ENCODE results near the gene LAMP5. TPM values are rescaled to one million over a fixed set of nuclear protein-coding genes. Genes with fewer than 3 reads are reported as not detected.

The LAMP5 gene
- total and polyA plus RNA-seq, 10 donors: 0.26 to 1.5 (median 0.73) TPM

GRCh38 chr20:9535449-9535848 is 21.1 kb downstream of the LAMP5 start:
- 66 to 90% (median 85%) methylated on average over 2 of the region's 2 CpGs for WGBS, 5 donors
- Histone ChIP-seq H3K36me3 (no peaks in the 10 kb centered on the region), H3K9me3 (no peaks in the 10 kb centered on the region), H3K4me3 (no peak overlapping the region), H3K4me1 (no peaks in the 10 kb centered on the region), H3K27ac (no peak overlapping the region), H3K27me3 (replicated peaks in 1 of 7) (no peaks in the 10 kb centered on the region)
- DNase-seq: no peak
- TF ChIP-seq POLR2AphosphoS5 (IDR thresholded peaks at IDR 0.05) (no peak), POLR2A (IDR thresholded peaks at IDR 0.05) (no peak), CTCF (IDR thresholded peaks at IDR 0.05 in 8 of 11, conservative IDR thresholded peaks at IDR 0.05 in 3 of 11) (no peak)
- intact Hi-C loops (cut with DNase I; ENCODE audit: low total_unique reads): no loop called here

GRCh38 chr20:9543214-9543613 is 28.8 kb downstream of the LAMP5 start:
- 27 to 38% (median 38%) methylated on average over 4 of the region's 4 CpGs for WGBS, 5 donors

GRCh38 chr20:9550283-9550682 is 35.9 kb downstream of the LAMP5 start:
- Histone ChIP-seq H3K9me3 (peaks cover 0 to 5% (median 0%) of the 10 kb centered on the region in 8 donors), H3K36me3 (no peaks in the 10 kb centered on the region), H3K4me3 (no peak overlapping the region), H3K4me1 (no peaks in the 10 kb centered on the region), H3K27me3 (replicated peaks in 1 of 7) (no peaks in the 10 kb centered on the region), H3K27ac (no peak overlapping the region)
- 65 to 89% (median 76%) methylated on average over 1 of the region's 1 CpG for WGBS, 5 donors
- DNase-seq: no peak
- intact Hi-C loops (cut with DNase I; ENCODE audit: low total_unique reads): no loop called here
- TF ChIP-seq CTCF (IDR thresholded peaks at IDR 0.05 in 8 of 11, conservative IDR thresholded peaks at IDR 0.05 in 3 of 11): no peak

More at GRCh38 chr20:9543214-9543613, 28.8 kb downstream of the LAMP5 start:
- DNase-seq: no peak
- Histone ChIP-seq H3K9me3 (no peaks in the 10 kb centered on the region), H3K27ac (no peak overlapping the region), H3K36me3 (no peaks in the 10 kb centered on the region), H3K27me3 (replicated peaks in 1 of 7) (peaks cover 0 to 4% (median 0%) of the 10 kb centered on the region in 7 donors), H3K4me1 (no peaks in the 10 kb centered on the region), H3K4me3 (no peak overlapping the region)
- no peak for TF ChIP-seq POLR2A (IDR thresholded peaks at IDR 0.05)
- no peak for TF ChIP-seq POLR2AphosphoS5 (IDR thresholded peaks at IDR 0.05)
- TF ChIP-seq CTCF (IDR thresholded peaks at IDR 0.05 in 8 of 11, conservative IDR thresholded peaks at IDR 0.05 in 3 of 11): no peak
- intact Hi-C loops (cut with DNase I; ENCODE audit: low total_unique reads): no loop called here

- no peak for DNase-seq
- H3K36me3 ChIP-seq: no peaks in the 10 kb centered on the region
- intact Hi-C loops (cut with DNase I; ENCODE audit: low total_unique reads): no loop called here
Measured at GRCh38 chr20:9550871-9551270, 36.5 kb downstream of the LAMP5 start.

More at GRCh38 chr20:9550871-9551270, 36.5 kb downstream of the LAMP5 start:
- H3K27me3 ChIP-seq (replicated peaks in 1 of 7): no peaks in the 10 kb centered on the region
- H3K9me3 ChIP-seq: peaks cover 0 to 5% (median 0%) of the 10 kb centered on the region in 8 donors
- H3K4me3 ChIP-seq: no peak overlapping the region
- WGBS, 5 donors: 63 to 85% (median 74%) methylated on average over 2 of the region's 2 CpGs
- TF ChIP-seq CTCF (IDR thresholded peaks at IDR 0.05 in 8 of 11, conservative IDR thresholded peaks at IDR 0.05 in 3 of 11): no peak
- TF ChIP-seq POLR2AphosphoS5 (IDR thresholded peaks at IDR 0.05): no peak
- no peak for TF ChIP-seq POLR2A (IDR thresholded peaks at IDR 0.05)
- H3K4me1 ChIP-seq: no peaks in the 10 kb centered on the region
- H3K27ac ChIP-seq: no peak overlapping the region
